Fibroblast of lung (primary cell): ENCODE data around the gene LENG8.

Source experiments
- CTCF ChIP-seq, 2 donors: IDR thresholded peaks in 1 of 2; conservative IDR thresholded peaks in 1 of 2; 1 replicate in 1 of 2; 2 replicates in 1 of 2; pipeline ENCODE4 v1.5.1; 2011 to 2012; ENCODE audit warnings: low read length in 2 of 2, control low read depth in 1 of 2, inconsistent platforms in 1 of 2, low read depth in 1 of 2, mild to moderate bottlenecking in 1 of 2
- EZH2 ChIP-seq: IDR thresholded peaks from 2 replicates; pipeline ENCODE4 v1.5.1; 2012; ENCODE audit warnings: low read length, control low read depth, mild to moderate bottlenecking; ENCODE audit errors: missing control alignments

DNA sequence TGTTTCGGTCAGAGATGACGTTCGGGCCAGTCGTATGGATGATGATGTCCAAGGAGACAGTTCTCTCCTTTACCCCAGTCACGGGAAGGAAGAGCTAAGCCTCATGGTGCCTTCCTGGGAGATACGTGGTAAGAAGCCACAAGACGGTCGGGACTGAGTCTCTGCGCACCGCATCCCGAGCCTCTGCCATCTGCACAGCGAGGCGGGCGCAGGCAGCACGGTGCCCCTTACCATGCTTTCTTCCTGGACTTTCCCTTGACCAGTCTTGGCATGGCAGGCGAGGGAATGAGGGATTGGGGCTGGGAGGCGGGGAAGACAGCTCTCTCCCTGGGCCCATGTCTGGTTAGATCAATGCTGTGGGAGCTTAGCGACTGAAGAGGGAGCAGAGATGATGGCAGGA lies 43.6 kb downstream of the LENG8 start:
- TF ChIP-seq CTCF (conservative IDR thresholded peaks at IDR 0.05 in 1 of 2, IDR thresholded peaks at IDR 0.05 in 1 of 2; ENCODE audit: low read depth in 1 of 2, low read length in 2 of 2) = no peak
- TF ChIP-seq EZH2 = no peak
